Stimulated activated CD4-positive, alpha-beta T cell treated with anti-CD3 and anti-CD28 coated beads, Interleukin-4, amount 100 ng/mL, for 24 hours (primary cell): ENCODE results near the gene SRY.
"Not testable (repeated sequence)": the region's sequence is repeated elsewhere in the genome, so short reads cannot be mapped to it uniquely, and the experiment has no call there.

ENCODE experiments used
- DNase-seq: peaks from one replicate; pipeline ENCODE4 v3.0.0-alpha.2; 2020

Gene SRY

GRCh38 chrY:2787600-2787999, at the start of gene SRY:
Gene SRY (minus strand): TSS chrY:2787682. CDS start chrY:2787603, 79 bp downstream.
- DNase-seq = no peak

- no peak for DNase-seq
Observed at GRCh38 chrY:2837078-2837477, 49.6 kb upstream of the SRY start.

GRCh38 chrY:2835230-2835629, 47.7 kb upstream of the SRY start:
- no peak for DNase-seq

GRCh38 chrY:2828497-2828896, 41.0 kb upstream of the SRY start:
- no peak for DNase-seq

- DNase-seq = no peak
Observed at GRCh38 chrY:2824471-2824870, 37.0 kb upstream of the SRY start.

GRCh38 chrY:2817146-2817896, 29.8 kb upstream of the SRY start:
- DNase-seq = not testable (repeated sequence)

- no peak for DNase-seq
Observed at GRCh38 chrY:2800246-2800645, 12.8 kb upstream of the SRY start.

- no peak for DNase-seq
Observed at GRCh38 chrY:2797991-2798390, 10.5 kb upstream of the SRY start.

GRCh38 chrY:2796977-2797523, 9.6 kb upstream of the SRY start:
- no peak for DNase-seq

GRCh38 chrY:2789756-2790155, 2.3 kb upstream of the SRY start:
- no peak for DNase-seq

GRCh38 chrY:2786876-2787512, 488 bp downstream of the SRY start:
- no peak for DNase-seq
